ENCODE results near the gene PTPN11. TPM values are rescaled to one million over a fixed set of nuclear protein-coding genes. Genes with fewer than 3 reads are reported as not detected.

PTPN11 gene
- total and polyA plus RNA-seq, 2 of the 8 experiments (the other 6 are each of a cell fraction or from before 2014, with no cell fraction given) = 28.3 to 133 TPM

- no peak overlapping the region for H4K5ac ChIP-seq (ENCODE audit: insufficient read length, low read depth, low read length)
- 98% methylated on average over 6 of the region's 6 CpGs; no CpG with 5 or more reads in 1 of the 2 experiments for WGBS, 2 experiments (ENCODE audit: extremely low coverage in 1 of 2, insufficient coverage in 1 of 2, insufficient read length in 1 of 2, insufficient replicate concordance in 2 of 2, low coverage in 1 of 2, low lambda C conversion rate in 2 of 2, missing lambda C conversion rate in 1 of 2)
- no peak overlapping the region for H4K91ac ChIP-seq (replicated peaks; ENCODE audit: insufficient read length, low read length)
- no peaks in the 10 kb centered on the region for H3K4me1 ChIP-seq (replicated peaks in 1 of 4; ENCODE audit: control insufficient read depth in 3 of 4, insufficient read depth in 4 of 4, low read length in 3 of 4)
- no peak overlapping the region for H3K4me3 ChIP-seq (ENCODE audit: extremely low read depth in 1 of 4, insufficient read depth in 2 of 4, low read depth in 3 of 4, low read length in 4 of 4)
- no peak overlapping the region for H2BK20ac ChIP-seq (ENCODE audit: low read length)
- no peaks in the 10 kb centered on the region for H3K79me2 ChIP-seq (ENCODE audit: control insufficient read depth in 1 of 2, insufficient read depth in 2 of 2, low read length in 2 of 2)
- H2BK15ac ChIP-seq (ENCODE audit: low read length) = no peak overlapping the region
- no peaks in the 10 kb centered on the region for H3K27me3 ChIP-seq (replicated peaks in 1 of 4; ENCODE audit: control insufficient read depth in 3 of 4, extremely low read depth in 1 of 4, insufficient read depth in 3 of 4, low read length in 3 of 4)
- H3K4ac ChIP-seq (replicated peaks; ENCODE audit: insufficient read length, low read depth, low read length) = no peak overlapping the region
- no peaks in the 10 kb centered on the region; the same call in 1 of the 2 replicates for H3K79me1 ChIP-seq (ENCODE audit: low read depth, low read length)
- H3K23ac ChIP-seq (ENCODE audit: insufficient read length) = no peak overlapping the region
- H2BK12ac ChIP-seq (ENCODE audit: low read depth, low read length) = no peak overlapping the region
- peaks cover 9 to 50% (median 25%) of the 10 kb centered on the region in 4 experiments for H3K36me3 ChIP-seq (ENCODE audit: control insufficient read depth in 2 of 4, insufficient read depth in 4 of 4, low read length in 3 of 4)
- ChIA-PET CTCF (ENCODE audit: partially characterized antibody) (interaction anchor here (1.1 kb wide), 1 partner anchor 16 kb away, joined by 6 read pairs; no protein-coding TSS in a partner anchor), POLR2A (ENCODE audit: partially characterized antibody) (no interaction called here)
- H3K4me2 ChIP-seq (ENCODE audit: insufficient read depth in 1 of 2, low read depth in 2 of 2, low read length in 2 of 2) = no peak overlapping the region
- H3K23me2 ChIP-seq (ENCODE audit: low read depth, low read length) = no peaks in the 10 kb centered on the region
- no peak overlapping the region for H2AK5ac ChIP-seq (ENCODE audit: low read depth, low read length)
- no peaks in the 10 kb centered on the region for H3K9me3 ChIP-seq (ENCODE audit: insufficient read depth in 2 of 2, low read depth in 1 of 2, low read length in 1 of 2)
- H2AFZ ChIP-seq (ENCODE audit: low read length) = no peak overlapping the region
- H3K9ac ChIP-seq (replicated peaks in 1 of 4; ENCODE audit: extremely low read depth in 1 of 4, low read depth in 3 of 4, low read length in 3 of 4) = no peak overlapping the region
- H3K18ac ChIP-seq (ENCODE audit: extremely low read depth, low read length) = no peak overlapping the region
- no peak for DNase-seq (ENCODE audit: low read depth in 1 of 2, low spot score in 2 of 2)
- H2BK5ac ChIP-seq (ENCODE audit: low read depth, low read length) = no peak overlapping the region
- H2BK120ac ChIP-seq (replicated peaks; ENCODE audit: low read depth, low read length) = no peak overlapping the region
- no peak overlapping the region for H3K14ac ChIP-seq (ENCODE audit: insufficient read length)
- no peak for FAIRE-seq
- no peak for TF ChIP-seq ATF2 (IDR thresholded peaks at IDR 0.05; ENCODE audit: low read length)
- no peak for TF ChIP-seq TAF1 (IDR thresholded peaks at IDR 0.05; ENCODE audit: low read depth, low read length)
- TF ChIP-seq MAFK (IDR thresholded peaks at IDR 0.05; ENCODE audit: low read depth, low read length) = no peak
- no peak for TF ChIP-seq SUZ12 (IDR thresholded peaks at IDR 0.05; ENCODE audit: low read length)
- TF ChIP-seq ASH2L (IDR thresholded peaks at IDR 0.05; ENCODE audit: low read length) = no peak
- TF ChIP-seq JUN (IDR thresholded peaks at IDR 0.05; ENCODE audit: low read depth, low read length) = no peak
- TF ChIP-seq E2F6 (IDR thresholded peaks at IDR 0.05) = no peak
- no peak for TF ChIP-seq CEBPB (IDR thresholded peaks at IDR 0.05; ENCODE audit: low read depth, low read length)
- TF ChIP-seq CHD2 (IDR thresholded peaks at IDR 0.05; ENCODE audit: low read length) = no peak
- no peak for TF ChIP-seq CREB1 (IDR thresholded peaks at IDR 0.05)
- TF ChIP-seq NRF1 (IDR thresholded peaks at IDR 0.05; ENCODE audit: low read depth, low read length) = no peak
- TF ChIP-seq KDM1A (IDR thresholded peaks at IDR 0.05; ENCODE audit: borderline replicate concordance, low read length) = no peak
- TF ChIP-seq POLR2A (IDR thresholded peaks at IDR 0.05; ENCODE audit: control extremely low read depth in 1 of 2, low read depth in 2 of 2, low read length in 2 of 2) = no peak
- H3K56ac ChIP-seq (replicated peaks; ENCODE audit: insufficient read length, low read depth, low read length) = no peak overlapping the region
- no peak overlapping the region for H3K27ac ChIP-seq (ENCODE audit: low read depth, low read length)
- H4K20me1 ChIP-seq (replicated peaks in 1 of 2; ENCODE audit: control insufficient read depth in 1 of 2, insufficient read depth in 2 of 2, low read length in 2 of 2) = no peaks in the 10 kb centered on the region
- no peak overlapping the region for H4K8ac ChIP-seq (ENCODE audit: extremely low read depth, insufficient read depth, low read length)
These were observed 70.7 kb downstream of the PTPN11 start for GRCh38 chr12:112489456-112489855.
